ENCODE data around the gene EIF2AK3. TPM values are rescaled to one million over a fixed set of nuclear protein-coding genes. Genes with fewer than 3 reads are reported as not detected.
"Not testable (repeated sequence)": the region's sequence is repeated elsewhere in the genome, so short reads cannot be mapped to it uniquely, and the experiment has no call there.

EIF2AK3 gene
- total RNA-seq, 1 donor from 2014 or later: 18.5 TPM

GRCh38 chr2:88549616-88550292 lies 77.5 kb downstream of the EIF2AK3 start:
- H3K4me3 Mint-ChIP-seq (ENCODE audit: unreplicated experiment): peak overlapping the region; percentile 70
- TF ChIP-seq CTCF (IDR thresholded peaks at IDR 0.05): no peak
- H3K27me3 Mint-ChIP-seq (ENCODE audit: low read depth): peaks cover 8% of the 10 kb centered on the region
- H3K36me3 Mint-ChIP-seq (ENCODE audit: low read depth): no peaks in the 10 kb centered on the region
- peak overlapping the region; percentile 53 for H3K27ac Mint-ChIP-seq (ENCODE audit: unreplicated experiment)
- H3K4me1 Mint-ChIP-seq (ENCODE audit: low read depth): peaks cover 11% of the 10 kb centered on the region
- DNase-seq (ENCODE audit: low spot score): no peak
- no peaks in the 10 kb centered on the region for H3K9me3 Mint-ChIP-seq (ENCODE audit: low read depth)

GRCh38 chr2:88546291-88546690 lies 81.0 kb downstream of the EIF2AK3 start:
- H3K4me1 Mint-ChIP-seq (ENCODE audit: low read depth): peaks cover 11% of the 10 kb centered on the region
- H3K27ac Mint-ChIP-seq (ENCODE audit: unreplicated experiment); H3K9me3 Mint-ChIP-seq (ENCODE audit: low read depth); H3K27me3 Mint-ChIP-seq (ENCODE audit: low read depth); DNase-seq (ENCODE audit: low spot score); H3K4me3 Mint-ChIP-seq (ENCODE audit: unreplicated experiment); H3K36me3 Mint-ChIP-seq (ENCODE audit: low read depth): not testable (repeated sequence)

GRCh38 chr2:88545118-88545517 lies 82.1 kb downstream of the EIF2AK3 start:
- peaks cover 6% of the 10 kb centered on the region for H3K9me3 Mint-ChIP-seq (ENCODE audit: low read depth)
- H3K4me3 Mint-ChIP-seq (ENCODE audit: unreplicated experiment): no peak overlapping the region
- H3K27me3 Mint-ChIP-seq (ENCODE audit: low read depth): peaks cover 8% of the 10 kb centered on the region
- TF ChIP-seq CTCF (IDR thresholded peaks at IDR 0.05): no peak
- H3K27ac Mint-ChIP-seq (ENCODE audit: unreplicated experiment): no peak overlapping the region
- H3K36me3 Mint-ChIP-seq (ENCODE audit: low read depth): no peaks in the 10 kb centered on the region
- no peak for DNase-seq (ENCODE audit: low spot score)
- H3K4me1 Mint-ChIP-seq (ENCODE audit: low read depth): peaks cover 8% of the 10 kb centered on the region

GRCh38 chr2:88543541-88544057 lies 83.7 kb downstream of the EIF2AK3 start:
- Mint-ChIP-seq H3K4me1 (ENCODE audit: low read depth) (no peaks in the 10 kb centered on the region), H3K9me3 (ENCODE audit: low read depth) (peaks cover 6% of the 10 kb centered on the region), H3K4me3 (ENCODE audit: unreplicated experiment) (no peak overlapping the region), H3K27me3 (ENCODE audit: low read depth) (no peaks in the 10 kb centered on the region), H3K36me3 (ENCODE audit: low read depth) (no peaks in the 10 kb centered on the region), H3K27ac (ENCODE audit: unreplicated experiment) (no peak overlapping the region)
- no peak for DNase-seq (ENCODE audit: low spot score)
- TF ChIP-seq CTCF (IDR thresholded peaks at IDR 0.05): no peak

- Mint-ChIP-seq H3K27me3 (ENCODE audit: low read depth) (no peaks in the 10 kb centered on the region), H3K36me3 (ENCODE audit: low read depth) (no peaks in the 10 kb centered on the region), H3K9me3 (ENCODE audit: low read depth) (peaks cover 6% of the 10 kb centered on the region), H3K27ac (ENCODE audit: unreplicated experiment) (no peak overlapping the region), H3K4me1 (ENCODE audit: low read depth) (no peaks in the 10 kb centered on the region), H3K4me3 (ENCODE audit: unreplicated experiment) (no peak overlapping the region)
- no peak for DNase-seq (ENCODE audit: low spot score)
- no peak for TF ChIP-seq CTCF (IDR thresholded peaks at IDR 0.05)
Measured at GRCh38 chr2:88542668-88543067, 84.6 kb downstream of the EIF2AK3 start.

- Mint-ChIP-seq H3K9me3 (ENCODE audit: low read depth) (peaks cover 6% of the 10 kb centered on the region), H3K27ac (ENCODE audit: unreplicated experiment) (no peak overlapping the region), H3K4me1 (ENCODE audit: low read depth) (no peaks in the 10 kb centered on the region), H3K4me3 (ENCODE audit: unreplicated experiment) (no peak overlapping the region), H3K27me3 (ENCODE audit: low read depth) (peaks cover 7% of the 10 kb centered on the region), H3K36me3 (ENCODE audit: low read depth) (no peaks in the 10 kb centered on the region)
- TF ChIP-seq CTCF (IDR thresholded peaks at IDR 0.05): no peak
- DNase-seq (ENCODE audit: low spot score): no peak
Measured at GRCh38 chr2:88540346-88540745, 86.9 kb downstream of the EIF2AK3 start.
